Spinal cord (tissue), 10 donors: ENCODE data around the gene PHTF2. TPM values are rescaled to one million over a fixed set of nuclear protein-coding genes. Genes with fewer than 3 reads are reported as not detected.
"Not testable (repeated sequence)": the region's sequence is repeated elsewhere in the genome, so short reads cannot be mapped to it uniquely, and the experiment has no call there.

Experiments
- DNase-seq, 6 donors: peaks; one replicate each; pipeline versions ENCODE4 v3.0.0 to v3.0.0-alpha.2; 2013 to 2015; ENCODE audit warnings: low spot score in 6 of 6, low read depth in 4 of 6
- H3K27ac ChIP-seq: one replicate; pipeline ENCODE4 v1.5.1; 2013; ENCODE audit warnings: low read depth, low read length, control low read depth
- H3K27me3 ChIP-seq: one replicate; pipeline ENCODE4 v1.6.1; 2013; ENCODE audit warnings: low read length; ENCODE audit not compliant: control insufficient read depth, insufficient read depth
- H3K36me3 ChIP-seq: one replicate; pipeline ENCODE4 v1.6.1; 2013; ENCODE audit warnings: low read length; ENCODE audit not compliant: control insufficient read depth, insufficient read depth
- H3K4me1 ChIP-seq: one replicate; pipeline ENCODE4 v1.6.1; 2013; ENCODE audit warnings: low read length; ENCODE audit not compliant: control insufficient read depth, insufficient read depth
- H3K4me3 ChIP-seq: one replicate; pipeline ENCODE4 v1.5.1; 2013; ENCODE audit warnings: low read depth, low read length, control low read depth
- H3K9me3 ChIP-seq: one replicate; pipeline ENCODE4 v1.6.1; 2013; ENCODE audit warnings: low read length; ENCODE audit not compliant: control insufficient read depth, insufficient read depth
- WGBS: methylation state at CpG from one replicate; pipeline ENCODE4 v1.1.5; 2013; ENCODE audit warnings: missing lambda C conversion rate; ENCODE audit not compliant: insufficient coverage; 5-methylcytosine and 5-hydroxymethylcytosine counted together
- polyA plus RNA-seq, 2 donors: library from polyadenylated mRNA; unstranded; fragments of 120-200 nt; gene quantifications; one replicate each; pipeline ENCODE4 v1.2.1, GENCODE V29; 2013; ENCODE audit not compliant: insufficient read length in 2 of 2
- total RNA-seq, 2 donors: library from RNA; depleted of rRNA in 1 of 2; stranded (reverse); fragments of 120-200 nt in 1 of 2; fragments of >200 nt in 1 of 2; gene quantifications; one replicate each; pipeline versions ENCODE4 v1.2.3 to v1.2.4, GENCODE V29; 2013 to 2014
- donor health status: healthy.

Gene PHTF2
- total and polyA plus RNA-seq, 4 donors, result 23.2 to 50.5 (median 26.9) TPM

GRCh38 chr7:77766801-77767605 is 31.6 kb upstream of the PHTF2 start:
- WGBS, result no CpG with 5 or more reads among the region's 6 CpGs

GRCh38 chr7:77770316-77770715 is 28.3 kb upstream of the PHTF2 start:
- no peaks in the 10 kb centered on the region for H3K27me3 ChIP-seq
- no peak overlapping the region for H3K4me3 ChIP-seq
- no peaks in the 10 kb centered on the region for H3K9me3 ChIP-seq
- H3K27ac ChIP-seq, result no peak overlapping the region
- 100% methylated on average over 5 of the region's 8 CpGs for WGBS
- DNase-seq, result no peak
- H3K36me3 ChIP-seq, result peaks cover 24% of the 10 kb centered on the region
- no peaks in the 10 kb centered on the region for H3K4me1 ChIP-seq

More at GRCh38 chr7:77766801-77767605, 31.6 kb upstream of the PHTF2 start:
- Histone ChIP-seq H3K27ac (no peak overlapping the region), H3K9me3 (no peaks in the 10 kb centered on the region), H3K36me3 (peaks cover 13% of the 10 kb centered on the region), H3K27me3 (no peaks in the 10 kb centered on the region), H3K4me1 (no peaks in the 10 kb centered on the region), H3K4me3 (no peak overlapping the region)
- DNase-seq, result no peak

- no peaks in the 10 kb centered on the region for H3K9me3 ChIP-seq
- H3K27me3 ChIP-seq, result no peaks in the 10 kb centered on the region
- H3K27ac ChIP-seq, result no peak overlapping the region
- H3K4me3 ChIP-seq, result no peak overlapping the region
- no peaks in the 10 kb centered on the region for H3K4me1 ChIP-seq
- H3K36me3 ChIP-seq, result peaks cover 27% of the 10 kb centered on the region
- no peak for DNase-seq
These were observed 26.7 kb upstream of the PHTF2 start for GRCh38 chr7:77771901-77772300.

GRCh38 chr7:77778535-77778934 is 20.0 kb upstream of the PHTF2 start:
- Histone ChIP-seq H3K27me3 (no peaks in the 10 kb centered on the region), H3K4me3 (no peak overlapping the region), H3K36me3 (peaks cover 22% of the 10 kb centered on the region), H3K27ac (no peak overlapping the region), H3K4me1 (no peaks in the 10 kb centered on the region), H3K9me3 (no peaks in the 10 kb centered on the region)
- WGBS, result 100% methylated on average over 1 of the region's 2 CpGs
- DNase-seq, result no peak

- H3K27ac ChIP-seq, result no peak overlapping the region
- H3K4me3 ChIP-seq, result no peak overlapping the region
- no CpG with 5 or more reads among the region's 4 CpGs for WGBS
- no peak for DNase-seq
- no peaks in the 10 kb centered on the region for H3K9me3 ChIP-seq
- H3K27me3 ChIP-seq, result no peaks in the 10 kb centered on the region
- H3K4me1 ChIP-seq, result no peaks in the 10 kb centered on the region
- H3K36me3 ChIP-seq, result peaks cover 9% of the 10 kb centered on the region
These were observed 16.2 kb upstream of the PHTF2 start for GRCh38 chr7:77782383-77782782.

- Histone ChIP-seq H3K27ac (no peak overlapping the region), H3K4me3 (no peak overlapping the region), H3K4me1 (no peaks in the 10 kb centered on the region), H3K36me3 (peaks cover 9% of the 10 kb centered on the region), H3K9me3 (no peaks in the 10 kb centered on the region), H3K27me3 (no peaks in the 10 kb centered on the region)
- no peak for DNase-seq
- WGBS, result no CpG with 5 or more reads among the region's 1 CpG
These were observed 15.5 kb upstream of the PHTF2 start for GRCh38 chr7:77783111-77783510.

- H3K36me3 ChIP-seq, result peaks cover 9% of the 10 kb centered on the region
- H3K27me3 ChIP-seq, result no peaks in the 10 kb centered on the region
- no peaks in the 10 kb centered on the region for H3K4me1 ChIP-seq
- no CpG with 5 or more reads among the region's 3 CpGs for WGBS
- no peak overlapping the region for H3K4me3 ChIP-seq
- H3K27ac ChIP-seq, result no peak overlapping the region
- H3K9me3 ChIP-seq, result no peaks in the 10 kb centered on the region
- no peak for DNase-seq
These were observed 15.0 kb upstream of the PHTF2 start for GRCh38 chr7:77783545-77783944.

- H3K27ac ChIP-seq, DNase-seq, H3K27me3 ChIP-seq, H3K4me1 ChIP-seq, H3K36me3 ChIP-seq, H3K4me3 ChIP-seq, H3K9me3 ChIP-seq: not testable (repeated sequence)
- 97% methylated on average over 7 of the region's 10 CpGs for WGBS
These were observed 14.1 kb upstream of the PHTF2 start for GRCh38 chr7:77784426-77784825.

- 100% methylated on average over 1 of the region's 3 CpGs for WGBS
- no peaks in the 10 kb centered on the region for H3K27me3 ChIP-seq
- DNase-seq, result no peak
- H3K4me3 ChIP-seq, result no peak overlapping the region
- H3K9me3 ChIP-seq, result no peaks in the 10 kb centered on the region
- H3K27ac ChIP-seq, result no peak overlapping the region
- H3K4me1 ChIP-seq, result no peaks in the 10 kb centered on the region
- H3K36me3 ChIP-seq, result peaks cover 3% of the 10 kb centered on the region
These were observed 12.6 kb upstream of the PHTF2 start for GRCh38 chr7:77786018-77786417.

- Histone ChIP-seq H3K4me1 (no peaks in the 10 kb centered on the region), H3K9me3 (no peaks in the 10 kb centered on the region), H3K27ac (no peak overlapping the region), H3K27me3 (no peaks in the 10 kb centered on the region), H3K36me3 (peaks cover 2% of the 10 kb centered on the region), H3K4me3 (no peak overlapping the region)
- no peak for DNase-seq
These were observed 11.8 kb upstream of the PHTF2 start for GRCh38 chr7:77786741-77787140.
